Activated CD8-positive, alpha-beta memory T cell treated with anti-CD3 and anti-CD28 coated beads for 1 hour (primary cell): ENCODE data around the gene IQCE.

Source experiments
- DNase-seq, 2 donors: peaks; one replicate each; pipeline ENCODE4 v3.0.0-alpha.2; 2020; ENCODE audit warnings: low read depth in 1 of 2; ENCODE audit errors: extremely low read depth in 1 of 2

IQCE gene

GRCh38 chr7:2657920-2658671 is 99.3 kb downstream of the IQCE start:
- DNase-seq: no peak

DNA sequence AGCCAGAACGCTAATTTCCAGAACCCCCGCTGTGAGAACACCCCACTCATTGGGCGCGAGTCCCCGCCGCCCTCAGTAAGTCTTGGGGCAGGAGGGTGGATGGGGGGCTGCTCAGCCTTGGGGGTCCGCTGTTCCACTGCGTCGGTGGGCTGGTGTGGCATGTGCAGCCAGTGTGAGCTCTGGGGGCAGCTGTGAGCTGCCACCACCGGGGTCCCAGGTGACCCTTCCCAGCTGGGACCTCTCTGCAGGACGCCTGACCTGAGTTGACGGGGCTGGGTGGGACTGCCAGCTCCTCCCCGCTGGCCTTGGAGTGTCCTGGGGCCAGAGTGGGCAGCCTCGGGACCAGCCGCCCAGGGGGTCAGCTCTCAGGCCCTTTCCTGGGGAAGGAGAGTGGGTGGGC is 100.2 kb downstream of the IQCE start:
- no peak for DNase-seq

GRCh38 chr7:2659556-2660358 is 101.0 kb downstream of the IQCE start:
- DNase-seq: no peak

DNA sequence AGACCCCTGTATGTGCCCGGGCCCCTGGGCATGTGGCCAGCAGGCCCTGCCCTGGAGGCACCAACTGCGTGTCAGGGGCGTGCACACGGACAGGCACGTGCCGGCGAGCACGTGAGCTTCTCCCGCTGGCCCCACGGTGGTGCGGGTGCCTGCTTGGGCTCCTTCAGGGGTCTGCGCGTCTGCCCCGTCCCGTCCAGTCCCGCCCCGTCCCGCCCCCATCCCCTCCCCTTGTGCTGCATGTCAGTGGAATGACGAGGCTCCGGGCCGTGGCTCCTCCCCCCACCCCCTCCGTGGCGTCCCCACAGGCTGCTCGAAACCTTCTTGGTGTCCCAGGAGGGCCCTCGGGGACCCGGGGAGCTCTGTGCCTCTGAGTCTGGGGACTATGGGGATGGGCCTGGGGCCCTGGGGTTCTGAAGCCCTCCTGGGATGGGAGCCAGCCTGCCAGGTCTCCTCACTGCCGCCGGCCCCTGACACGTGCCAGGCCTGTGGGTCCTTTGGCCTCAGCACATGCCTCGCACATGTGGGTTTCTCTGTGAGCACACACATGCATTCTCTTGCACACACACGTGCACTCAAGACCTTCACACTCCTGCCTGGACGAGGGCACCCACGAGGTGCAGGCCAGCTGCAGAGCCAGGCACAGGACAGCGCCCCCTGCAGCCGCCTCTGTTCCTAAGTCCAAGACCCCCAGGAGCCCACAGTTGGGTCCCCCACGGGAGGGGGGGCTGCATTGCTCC is 101.7 kb downstream of the IQCE start:
- DNase-seq: no peak

GRCh38 chr7:2661096-2661449 is 102.3 kb downstream of the IQCE start:
- no peak for DNase-seq

DNA sequence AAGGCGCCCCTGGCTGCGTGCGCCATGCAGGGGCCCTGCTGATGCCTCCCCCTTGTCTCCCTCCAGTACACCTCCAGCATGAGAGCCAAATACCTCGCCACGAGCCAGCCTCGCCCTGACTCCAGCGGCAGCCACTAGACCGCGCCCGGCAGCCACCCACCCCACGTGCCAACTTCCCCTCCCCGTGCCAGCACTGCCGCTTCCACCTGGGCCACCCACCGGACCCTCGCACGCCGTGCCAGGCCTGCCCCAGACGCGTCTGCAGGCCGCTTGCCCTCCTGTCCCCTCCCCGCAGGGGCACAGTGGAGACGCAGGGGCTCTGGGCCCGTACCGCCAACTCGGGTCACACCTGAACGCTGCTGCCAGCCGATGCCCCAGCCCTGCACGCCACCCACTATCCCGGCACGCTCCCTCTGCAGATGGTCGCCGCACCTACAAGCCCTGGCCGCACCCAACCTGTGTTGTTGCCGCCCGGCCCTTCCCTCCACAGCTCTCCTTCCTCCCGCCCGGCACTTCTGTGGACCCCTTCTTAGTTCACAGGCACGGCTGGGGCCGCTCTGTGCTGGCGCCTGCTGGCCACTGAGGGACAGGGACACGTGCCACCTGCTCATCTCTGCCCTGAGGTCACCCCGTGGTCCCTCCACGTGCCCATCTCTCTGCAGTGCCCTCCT is 103.0 kb downstream of the IQCE start:
- DNase-seq: no peak

- DNase-seq: no peak
Measured at GRCh38 chr7:2662273-2663120, 103.7 kb downstream of the IQCE start.

GRCh38 chr7:2663121-2663886 is 104.5 kb downstream of the IQCE start:
- DNase-seq: no peak

GRCh38 chr7:2663960-2664359 is 105.2 kb downstream of the IQCE start:
- no peak for DNase-seq
